SK-N-SH (cell line): Measurements from ENCODE around the gene ASAP3. TPM values are rescaled to one million over a fixed set of nuclear protein-coding genes. Genes with fewer than 3 reads are reported as not detected.

Experiments used
- CTCF ChIA-PET: fragments of 300-600, 350-600 bp; formaldehyde crosslinking; extraction: SDS; loops from one replicate; lab custom pipeline; 2021; lab: Yijun Ruan, JAX
- POLR2A ChIA-PET: fragments of 350-600 bp; sonication (Branson Sonifier 250); formaldehyde crosslinking; extraction: SDS; loops from one replicate; lab custom pipeline; 2020; ENCODE audit warnings: antibody characterized with exemption, inconsistent platforms; lab: Yijun Ruan, JAX
- DNase-seq: peaks from one replicate; pipeline ENCODE4 v3.0.0; 2012
- H2AFZ ChIP-seq: fragments of 200-600 bp; sonication (generic); 2 replicates; pipeline ENCODE4 v1.8.1; 2016; ENCODE audit warnings: antibody characterized with exemption, mild to moderate bottlenecking, low read depth
- H3F3A ChIP-seq: fragments of 200-600 bp; sonication (generic); replicated peaks from 2 replicates; pipeline ENCODE3; 2016; ENCODE audit warnings: antibody characterized with exemption, mild to moderate bottlenecking; ENCODE audit not compliant: insufficient read depth
- H3K27ac ChIP-seq, 2 experiments: fragments of 200-500 bp in 1 of 2; fragments of 200-600 bp in 1 of 2; sonication (Bioruptor generic) in 1 of 2; sonication (generic), shearing (Covaris generic) in 1 of 2; 2 replicates each; pipeline versions ENCODE4 v1.5.1 to v1.6.1; 2014 to 2016; ENCODE audit warnings: low read depth in 2 of 2, inconsistent platforms in 1 of 2, low read length in 1 of 2, mild to moderate bottlenecking in 1 of 2, mixed read lengths in 1 of 2
- H3K27me3 ChIP-seq: fragments of 200-600 bp; sonication (generic), shearing (Covaris generic); 2 replicates; pipeline ENCODE4 v1.6.1; 2016; ENCODE audit warnings: mixed run types; ENCODE audit not compliant: insufficient read depth
- H3K36me3 ChIP-seq, 2 experiments: fragments of 200-500 bp in 1 of 2; fragments of 200-600 bp in 1 of 2; sonication (Bioruptor generic) in 1 of 2; sonication (generic) in 1 of 2; replicated peaks in 1 of 2; 2 replicates each; pipeline versions ENCODE3 to v1.5.1; 2014 to 2016; ENCODE audit warnings: low read length in 1 of 2, mild to moderate bottlenecking in 1 of 2; ENCODE audit not compliant: insufficient read depth in 2 of 2, control insufficient read depth in 1 of 2
- H3K4me1 ChIP-seq, 2 experiments: fragments of 200-500 bp in 1 of 2; fragments of 200-600 bp in 1 of 2; sonication (Bioruptor generic) in 1 of 2; sonication (generic), shearing (Covaris generic) in 1 of 2; 2 replicates each; pipeline versions ENCODE4 v1.5.1 to v1.6.1; 2014 to 2016; ENCODE audit warnings: low read depth in 1 of 2, low read length in 1 of 2, mixed run types in 1 of 2; ENCODE audit not compliant: insufficient read depth in 2 of 2, control insufficient read depth in 1 of 2
- H3K4me2 ChIP-seq: fragments of 200-600 bp; sonication (generic), shearing (Covaris generic); 2 replicates; pipeline ENCODE4 v1.6.1; 2017; ENCODE audit warnings: mixed run types
- H3K4me3 ChIP-seq, 2 experiments: fragments of 200-500 bp in 1 of 2; fragments of 200-600 bp in 1 of 2; sonication (Bioruptor generic) in 1 of 2; sonication (generic), shearing (Covaris generic) in 1 of 2; 2 replicates each; pipeline versions ENCODE4 v1.5.1 to v1.8.1; 2014 to 2016; ENCODE audit warnings: low read depth in 2 of 2, inconsistent platforms in 1 of 2, low read length in 1 of 2, mild to moderate bottlenecking in 1 of 2, mixed read lengths in 1 of 2, moderate library complexity in 1 of 2
- H3K79me2 ChIP-seq: fragments of 200-600 bp; sonication (generic); 2 replicates; pipeline ENCODE4 v1.8.1; 2017; ENCODE audit warnings: mild to moderate bottlenecking; ENCODE audit not compliant: insufficient read depth
- H3K9ac ChIP-seq: fragments of 200-600 bp; sonication (generic); 2 replicates; pipeline ENCODE4 v1.6.1; 2017; ENCODE audit warnings: mixed run types
- H3K9me2 ChIP-seq: fragments of 200-600 bp; sonication (generic); 2 replicates; pipeline ENCODE4 v1.6.1; 2017; ENCODE audit warnings: mixed run types
- H3K9me3 ChIP-seq: fragments of 200-600 bp; sonication (generic); 2 replicates; pipeline ENCODE4 v1.6.1; 2017; ENCODE audit warnings: mixed run types, mild to moderate bottlenecking, moderate library complexity
- H4K20me1 ChIP-seq: fragments of 200-600 bp; sonication (generic); 2 replicates; pipeline ENCODE4 v1.6.1; 2017; ENCODE audit warnings: mild to moderate bottlenecking, mixed run types; ENCODE audit not compliant: insufficient read depth
- CHD2 ChIP-seq: fragments of 150-350 bp; IDR thresholded peaks from 2 replicates; pipeline ENCODE4 v1.6.1; 2018; ENCODE audit warnings: low read length; ENCODE audit not compliant: partially characterized antibody
- EP300 ChIP-seq, 2 experiments: IDR thresholded peaks; 2 replicates each; pipeline versions ENCODE4 v1.4.0 to v1.6.1; 2012; ENCODE audit warnings: borderline replicate concordance in 1 of 2, low read depth in 1 of 2, low read length in 1 of 2
- FOXJ3 ChIP-seq: sonication (generic); formaldehyde crosslinking; IDR thresholded peaks from 2 replicates; pipeline ENCODE4 v1.5.1; 2020; ENCODE audit warnings: mild to moderate bottlenecking, missing genetic modification reagents
- GABPA ChIP-seq: IDR thresholded peaks from 2 replicates; pipeline ENCODE4 v1.4.0; 2012; ENCODE audit warnings: low read depth, mild to moderate bottlenecking
- GATA2 ChIP-seq: sonication (generic); formaldehyde crosslinking; IDR thresholded peaks from 2 replicates; pipeline ENCODE4 v1.5.0; 2020; ENCODE audit warnings: mild to moderate bottlenecking, missing genetic modification reagents
- JUND ChIP-seq: IDR thresholded peaks from 2 replicates; pipeline ENCODE4 v1.4.0; 2012
- NFIC ChIP-seq: IDR thresholded peaks from 2 replicates; pipeline ENCODE4 v1.4.0; 2012; ENCODE audit warnings: borderline replicate concordance
- NRF1 ChIP-seq: IDR thresholded peaks from 2 replicates; pipeline ENCODE4 v1.6.1; 2012; ENCODE audit warnings: low read depth, mild to moderate bottlenecking, low read length
- POLR2AphosphoS5 ChIP-seq: IDR thresholded peaks from 2 replicates; pipeline ENCODE4 v1.6.1; 2012; ENCODE audit warnings: low read depth, low read length
- RAD21 ChIP-seq: IDR thresholded peaks from 2 replicates; pipeline ENCODE4 v1.6.1; 2012; ENCODE audit warnings: mild to moderate bottlenecking, low read length
- RCOR1 ChIP-seq: fragments of 150-350 bp; IDR thresholded peaks from 2 replicates; pipeline ENCODE4 v1.6.1; 2017; ENCODE audit warnings: antibody characterized with exemption, low read length
- RXRA ChIP-seq: IDR thresholded peaks from 2 replicates; pipeline ENCODE4 v1.4.0; 2012; ENCODE audit warnings: low read depth, mild to moderate bottlenecking, borderline replicate concordance
- SMC3 ChIP-seq: IDR thresholded peaks from 2 replicates; pipeline ENCODE4 v1.6.1; 2012; ENCODE audit warnings: low read depth, low read length, improper control_type of control experiment
- TAF1 ChIP-seq: IDR thresholded peaks from 2 replicates; pipeline ENCODE4 v1.6.1; 2012; ENCODE audit warnings: low read depth, mild to moderate bottlenecking, low read length, moderate library complexity, borderline replicate concordance
- YY1 ChIP-seq: IDR thresholded peaks from 2 replicates; pipeline ENCODE4 v1.4.0; 2012; ENCODE audit warnings: low read depth, mild to moderate bottlenecking
- WGBS: methylation state at CpG from one replicate; pipeline ENCODE4 v1.1.6; 2017; ENCODE audit warnings: low lambda C conversion rate; 5-methylcytosine and 5-hydroxymethylcytosine counted together
- polyA plus RNA-seq, 3 experiments: library from polyadenylated mRNA; depleted of rRNA; stranded (reverse); fragments of >200 nt; gene quantifications; 2 replicates each; pipeline ENCODE4 v1.2.3, GENCODE V29; 2012
- TF ChIP-seq, protein P1 (sequence below): fragments of 200-600 bp; sonication (generic); IDR thresholded peaks from 2 replicates; pipeline ENCODE4 v1.6.1; 2017; ENCODE audit warnings: antibody characterized with exemption, mild to moderate bottlenecking, moderate library complexity
- TF ChIP-seq, protein P2 (sequence below): IDR thresholded peaks from 2 replicates; pipeline ENCODE4; 2012
- TF ChIP-seq, protein P3 (sequence below): IDR thresholded peaks from 2 replicates; pipeline ENCODE4 v1.4.0; 2012; ENCODE audit warnings: low read depth, borderline replicate concordance
- TF ChIP-seq, protein P4 (sequence below): fragments of 150-350 bp; IDR thresholded peaks from 2 replicates; pipeline ENCODE4 v1.6.1; 2017; ENCODE audit warnings: antibody characterized with exemption, low read length, low read depth, borderline replicate concordance

ASAP3 gene
- polyA plus RNA-seq, 1 of the 3 experiments (the other 2 are of a cell fraction) = 19.6 TPM

DNA sequence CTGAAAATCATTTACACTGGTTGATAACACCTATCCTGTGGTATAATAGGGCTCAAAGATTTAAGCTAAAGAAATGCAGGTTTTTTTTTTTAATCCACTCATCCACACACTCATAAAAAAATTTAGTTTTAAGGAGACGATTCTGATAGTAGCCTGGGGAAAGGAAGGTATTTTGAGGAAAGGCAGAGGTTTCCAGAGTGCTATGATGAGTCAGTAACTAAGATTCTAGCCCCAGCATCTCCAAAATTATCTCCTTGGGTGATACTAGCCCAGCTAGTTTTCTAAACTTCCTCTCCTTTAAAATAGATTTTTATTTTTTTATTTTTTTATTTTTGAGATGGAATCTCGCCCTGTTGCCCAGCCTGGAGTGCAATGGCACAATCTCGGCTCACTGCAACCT lies 20.7 kb downstream of the ASAP3 start:
- POLR2A ChIA-PET = no interaction called here
- Histone ChIP-seq H3K36me3 (peaks cover 0 to 6% of the 10 kb centered on the region in 2 experiments), H3K4me3 (no peak overlapping the region), H4K20me1 (no peaks in the 10 kb centered on the region), H3K79me2 (peaks cover 12% of the 10 kb centered on the region), H3K9me3 (no peaks in the 10 kb centered on the region), H3K9me2 (no peaks in the 10 kb centered on the region), H3F3A (peaks cover 6% of the 10 kb centered on the region), H3K9ac (no peak overlapping the region), H3K27ac (no peak overlapping the region), H3K27me3 (no peaks in the 10 kb centered on the region), H3K4me1 (no peaks in the 10 kb centered on the region), H3K4me2 (no peak overlapping the region), H2AFZ (no peak overlapping the region)
- no peak for DNase-seq
- 76% methylated on average over 3 of the region's 3 CpGs for WGBS
- CTCF ChIA-PET = interaction anchor here (0.6 kb wide), 1 partner anchor 371 kb away, joined by 3 read pairs; no protein-coding TSS in a partner anchor
- no peak for TF ChIP-seq TAF1
- TF ChIP-seq RCOR1 = no peak
- TF ChIP-seq, protein P1, sequence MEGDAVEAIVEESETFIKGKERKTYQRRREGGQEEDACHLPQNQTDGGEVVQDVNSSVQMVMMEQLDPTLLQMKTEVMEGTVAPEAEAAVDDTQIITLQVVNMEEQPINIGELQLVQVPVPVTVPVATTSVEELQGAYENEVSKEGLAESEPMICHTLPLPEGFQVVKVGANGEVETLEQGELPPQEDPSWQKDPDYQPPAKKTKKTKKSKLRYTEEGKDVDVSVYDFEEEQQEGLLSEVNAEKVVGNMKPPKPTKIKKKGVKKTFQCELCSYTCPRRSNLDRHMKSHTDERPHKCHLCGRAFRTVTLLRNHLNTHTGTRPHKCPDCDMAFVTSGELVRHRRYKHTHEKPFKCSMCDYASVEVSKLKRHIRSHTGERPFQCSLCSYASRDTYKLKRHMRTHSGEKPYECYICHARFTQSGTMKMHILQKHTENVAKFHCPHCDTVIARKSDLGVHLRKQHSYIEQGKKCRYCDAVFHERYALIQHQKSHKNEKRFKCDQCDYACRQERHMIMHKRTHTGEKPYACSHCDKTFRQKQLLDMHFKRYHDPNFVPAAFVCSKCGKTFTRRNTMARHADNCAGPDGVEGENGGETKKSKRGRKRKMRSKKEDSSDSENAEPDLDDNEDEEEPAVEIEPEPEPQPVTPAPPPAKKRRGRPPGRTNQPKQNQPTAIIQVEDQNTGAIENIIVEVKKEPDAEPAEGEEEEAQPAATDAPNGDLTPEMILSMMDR = no peak
- TF ChIP-seq CHD2 = no peak
- no peak for TF ChIP-seq EP300 (IDR thresholded peaks at IDR 0.05; ENCODE audit: borderline replicate concordance in 1 of 2, low read depth in 1 of 2, low read length in 1 of 2)
- no peak for TF ChIP-seq FOXJ3
- no peak for TF ChIP-seq NRF1
- no peak for TF ChIP-seq GABPA
- TF ChIP-seq NFIC = no peak
- TF ChIP-seq YY1 = no peak
- no peak for TF ChIP-seq POLR2AphosphoS5
- TF ChIP-seq, protein P2, sequence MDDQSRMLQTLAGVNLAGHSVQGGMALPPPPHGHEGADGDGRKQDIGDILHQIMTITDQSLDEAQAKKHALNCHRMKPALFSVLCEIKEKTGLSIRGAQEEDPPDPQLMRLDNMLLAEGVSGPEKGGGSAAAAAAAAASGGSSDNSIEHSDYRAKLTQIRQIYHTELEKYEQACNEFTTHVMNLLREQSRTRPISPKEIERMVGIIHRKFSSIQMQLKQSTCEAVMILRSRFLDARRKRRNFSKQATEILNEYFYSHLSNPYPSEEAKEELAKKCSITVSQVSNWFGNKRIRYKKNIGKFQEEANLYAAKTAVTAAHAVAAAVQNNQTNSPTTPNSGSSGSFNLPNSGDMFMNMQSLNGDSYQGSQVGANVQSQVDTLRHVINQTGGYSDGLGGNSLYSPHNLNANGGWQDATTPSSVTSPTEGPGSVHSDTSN = no peak
- TF ChIP-seq RXRA = no peak
- TF ChIP-seq, protein P3, sequence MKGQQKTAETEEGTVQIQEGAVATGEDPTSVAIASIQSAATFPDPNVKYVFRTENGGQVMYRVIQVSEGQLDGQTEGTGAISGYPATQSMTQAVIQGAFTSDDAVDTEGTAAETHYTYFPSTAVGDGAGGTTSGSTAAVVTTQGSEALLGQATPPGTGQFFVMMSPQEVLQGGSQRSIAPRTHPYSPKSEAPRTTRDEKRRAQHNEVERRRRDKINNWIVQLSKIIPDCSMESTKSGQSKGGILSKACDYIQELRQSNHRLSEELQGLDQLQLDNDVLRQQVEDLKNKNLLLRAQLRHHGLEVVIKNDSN = no peak
- TF ChIP-seq RAD21 = no peak
- TF ChIP-seq SMC3 = no peak
- TF ChIP-seq JUND = no peak
- TF ChIP-seq, protein P4, sequence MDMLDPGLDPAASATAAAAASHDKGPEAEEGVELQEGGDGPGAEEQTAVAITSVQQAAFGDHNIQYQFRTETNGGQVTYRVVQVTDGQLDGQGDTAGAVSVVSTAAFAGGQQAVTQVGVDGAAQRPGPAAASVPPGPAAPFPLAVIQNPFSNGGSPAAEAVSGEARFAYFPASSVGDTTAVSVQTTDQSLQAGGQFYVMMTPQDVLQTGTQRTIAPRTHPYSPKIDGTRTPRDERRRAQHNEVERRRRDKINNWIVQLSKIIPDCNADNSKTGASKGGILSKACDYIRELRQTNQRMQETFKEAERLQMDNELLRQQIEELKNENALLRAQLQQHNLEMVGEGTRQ = no peak
- no peak for TF ChIP-seq GATA2 (CRISPR knock-in tag)
